ENCODE measurements around the gene RNF14. TPM values are rescaled to one million over a fixed set of nuclear protein-coding genes. Genes with fewer than 3 reads are reported as not detected.

RNF14 gene
- total and polyA plus RNA-seq, 2 donors (not counting 1 experiment from before 2014, with no cell fraction given), result 10.5 to 26.6 TPM

- Histone ChIP-seq H3K27ac (ENCODE audit: low read length in 2 of 2) (no peak overlapping the region), H3K79me2 (ENCODE audit: control insufficient read depth, insufficient read depth, low read length) (no peaks in the 10 kb centered on the region), H3K4me3 (ENCODE audit: control extremely low read depth in 1 of 5, extremely low read depth in 1 of 5, insufficient read depth in 1 of 5, low read depth in 2 of 5, low read length in 4 of 5) (no peak overlapping the region), H3K36me3 (replicated peaks in 1 of 2; ENCODE audit: control extremely low read depth in 1 of 2, control insufficient read depth in 1 of 2, extremely low read depth in 1 of 2, insufficient read depth in 2 of 2, low read length in 1 of 2) (peaks cover 11 to 77% of the 10 kb centered on the region in 2 experiments), H3K4me1 (ENCODE audit: control insufficient read depth in 2 of 2, insufficient read depth in 2 of 2, low read length in 2 of 2) (no peaks in the 10 kb centered on the region), H3K9me3 (ENCODE audit: control extremely low read depth in 1 of 3, control insufficient read depth in 2 of 3, insufficient read depth in 1 of 3, low read length in 2 of 3) (no peaks in the 10 kb centered on the region), H3K9ac (ENCODE audit: low read length) (no peak overlapping the region), H4K20me1 (ENCODE audit: control insufficient read depth, insufficient read depth, low read length, poor library complexity, severe bottlenecking) (no peaks in the 10 kb centered on the region), H3K27me3 (replicated peaks in 1 of 4; ENCODE audit: control extremely low read depth in 1 of 4, control insufficient read depth in 3 of 4, insufficient read depth in 4 of 4, low read length in 3 of 4) (no peaks in the 10 kb centered on the region), H2AFZ (ENCODE audit: insufficient read depth, low read depth, low read length, poor library complexity, severe bottlenecking) (no peak overlapping the region), H3K4me2 (replicated peaks; ENCODE audit: low read depth, low read length, poor library complexity, severe bottlenecking) (no peak overlapping the region)
- POLR2A ChIA-PET, result no interaction called here
- no peak for ATAC-seq (ENCODE audit: low read depth)
- WGBS (ENCODE audit: insufficient coverage), result 100% methylated on average over 1 of the region's 4 CpGs
- no peak overlapping the region for H3K27ac Mint-ChIP-seq
- no peak for DNase-seq
- H3K4me1 Mint-ChIP-seq, result no peaks in the 10 kb centered on the region
- H3K4me3 Mint-ChIP-seq, result no peak overlapping the region
- no peaks in the 10 kb centered on the region for H3K9me3 Mint-ChIP-seq (ENCODE audit: insufficient read depth)
- CTCF ChIA-PET, result no interaction called here
- TF ChIP-seq CTCF (IDR thresholded peaks at IDR 0.05) (no peak), EZH2 (IDR thresholded peaks at IDR 0.05; ENCODE audit: borderline replicate concordance, insufficient read depth, low read depth, low read length, poor library complexity, severe bottlenecking) (no peak)
- intact Hi-C loops (cut with micrococcal nuclease), result no loop called here
- H3K27me3 Mint-ChIP-seq, result no peaks in the 10 kb centered on the region
These were observed 33.4 kb upstream of the RNF14 start for GRCh38 chr5:141935538-141935937.

- intact Hi-C loops (cut with micrococcal nuclease), result no loop called here
These were observed 28.1 kb upstream of the RNF14 start for GRCh38 chr5:141940695-141941271.

More at GRCh38 chr5:141940695-141941271, 28.1 kb upstream of the RNF14 start:
- no peak for DNase-seq
- Mint-ChIP-seq H3K27me3 (no peaks in the 10 kb centered on the region), H3K4me1 (no peaks in the 10 kb centered on the region), H3K9me3 (ENCODE audit: insufficient read depth) (no peaks in the 10 kb centered on the region), H3K4me3 (no peak overlapping the region), H3K27ac (peak overlapping the region; percentile 41)
- H3K27ac ChIP-seq (ENCODE audit: low read length in 2 of 2), result no peak overlapping the region
- H3K4me2 ChIP-seq (replicated peaks; ENCODE audit: low read depth, low read length, poor library complexity, severe bottlenecking), result no peak overlapping the region
- H3K27me3 ChIP-seq (replicated peaks in 1 of 4; ENCODE audit: control extremely low read depth in 1 of 4, control insufficient read depth in 3 of 4, insufficient read depth in 4 of 4, low read length in 3 of 4), result no peaks in the 10 kb centered on the region
- ChIA-PET POLR2A (no interaction called here), CTCF (interaction anchor here (1.2 to 4.5 kb wide), 2 partner anchors 20 to 62 kb away, joined by 3 to 25 read pairs; no protein-coding TSS in a partner anchor)
- H3K36me3 ChIP-seq (replicated peaks in 1 of 2; ENCODE audit: control extremely low read depth in 1 of 2, control insufficient read depth in 1 of 2, extremely low read depth in 1 of 2, insufficient read depth in 2 of 2, low read length in 1 of 2), result peaks cover 2 to 28% of the 10 kb centered on the region in 2 experiments
- WGBS (ENCODE audit: insufficient coverage), result 35% methylated on average over 4 of the region's 6 CpGs
- H3K79me2 ChIP-seq (ENCODE audit: control insufficient read depth, insufficient read depth, low read length), result no peaks in the 10 kb centered on the region
- H4K20me1 ChIP-seq (ENCODE audit: control insufficient read depth, insufficient read depth, low read length, poor library complexity, severe bottlenecking), result no peaks in the 10 kb centered on the region
- H3K9ac ChIP-seq (ENCODE audit: low read length), result no peak overlapping the region
- H3K4me3 ChIP-seq (ENCODE audit: control extremely low read depth in 1 of 5, extremely low read depth in 1 of 5, insufficient read depth in 1 of 5, low read depth in 2 of 5, low read length in 4 of 5), result no peak overlapping the region
- ATAC-seq (ENCODE audit: low read depth), result no peak
- TF ChIP-seq EZH2 (IDR thresholded peaks at IDR 0.05; ENCODE audit: borderline replicate concordance, insufficient read depth, low read depth, low read length, poor library complexity, severe bottlenecking), result no peak
- TF ChIP-seq CTCF (IDR thresholded peaks at IDR 0.05), result no peak
- H3K9me3 ChIP-seq (ENCODE audit: control extremely low read depth in 1 of 3, control insufficient read depth in 2 of 3, insufficient read depth in 1 of 3, low read length in 2 of 3), result no peaks in the 10 kb centered on the region
- H2AFZ ChIP-seq (ENCODE audit: insufficient read depth, low read depth, low read length, poor library complexity, severe bottlenecking), result no peak overlapping the region
- no peaks in the 10 kb centered on the region for H3K4me1 ChIP-seq (ENCODE audit: control insufficient read depth in 2 of 2, insufficient read depth in 2 of 2, low read length in 2 of 2)

Data from B cell (primary cell).